GM12872 (cell line): Measurements from ENCODE around the gene PRSS35.

Source experiments
- CTCF ChIP-seq: IDR thresholded peaks from 3 replicates; pipeline ENCODE4 v1.5.1; 2011; ENCODE audit warnings: low read depth, mild to moderate bottlenecking, low read length, moderate library complexity; ENCODE audit not compliant: insufficient read depth

Gene PRSS35

DNA sequence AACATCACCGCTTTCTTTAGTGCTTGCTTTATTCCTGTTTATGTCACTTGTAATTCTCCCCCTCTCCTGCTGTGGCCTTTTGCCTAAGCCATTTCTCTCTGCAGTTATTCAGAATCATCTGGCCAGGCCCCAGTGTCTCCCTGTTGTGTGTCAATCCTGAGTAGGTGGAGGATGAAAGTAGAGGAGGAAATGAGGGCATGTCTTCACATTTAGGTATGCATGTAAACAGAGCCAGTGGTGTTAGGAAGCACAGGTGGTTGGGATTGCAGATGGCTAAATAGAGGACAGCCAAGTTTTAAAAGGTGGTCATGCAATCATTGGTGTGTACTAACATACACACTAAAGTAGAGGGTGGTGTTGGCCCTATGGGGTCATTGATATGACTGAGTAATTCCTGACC is 5.2 kb downstream of the PRSS35 start:
- no peak for TF ChIP-seq CTCF

DNA sequence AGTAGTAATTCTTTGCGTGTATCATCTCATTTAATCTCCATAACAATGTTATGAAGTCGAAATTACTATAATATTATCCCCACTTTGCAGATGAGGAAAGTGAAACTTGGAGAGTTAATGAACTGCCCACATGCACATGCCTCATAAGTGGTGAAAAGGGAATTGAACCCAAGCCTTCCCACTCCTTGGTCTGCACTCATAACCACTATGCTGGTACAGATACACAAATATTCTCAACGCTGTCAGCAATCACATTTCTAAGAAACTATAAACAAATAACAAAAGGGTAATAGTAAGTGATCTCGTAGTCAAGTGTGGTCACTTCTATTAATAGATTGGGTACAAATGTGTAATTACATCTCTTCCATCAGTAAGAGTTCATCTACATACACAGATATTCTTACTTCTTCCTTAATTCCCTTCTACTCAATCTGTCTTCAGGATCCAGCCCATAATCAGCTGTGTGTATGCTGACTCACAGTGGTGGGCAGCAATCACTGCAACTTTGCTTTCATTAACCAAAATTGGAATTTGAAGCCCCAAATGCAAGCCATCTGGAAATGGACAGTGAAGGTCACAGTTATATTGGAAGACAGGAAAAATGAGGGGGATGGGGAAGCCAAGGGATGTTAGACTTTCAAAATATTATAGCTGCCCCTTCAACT is 6.6 kb downstream of the PRSS35 start:
- TF ChIP-seq CTCF, result peak; percentile 8; the same call in 1 of the 3 replicates

GRCh38 chr6:83536034-83536646 is 23.8 kb downstream of the PRSS35 start:
- peak; percentile 77 for TF ChIP-seq CTCF

- TF ChIP-seq CTCF, result no peak
Observed at GRCh38 chr6:83536647-83537589, 24.6 kb downstream of the PRSS35 start.

DNA sequence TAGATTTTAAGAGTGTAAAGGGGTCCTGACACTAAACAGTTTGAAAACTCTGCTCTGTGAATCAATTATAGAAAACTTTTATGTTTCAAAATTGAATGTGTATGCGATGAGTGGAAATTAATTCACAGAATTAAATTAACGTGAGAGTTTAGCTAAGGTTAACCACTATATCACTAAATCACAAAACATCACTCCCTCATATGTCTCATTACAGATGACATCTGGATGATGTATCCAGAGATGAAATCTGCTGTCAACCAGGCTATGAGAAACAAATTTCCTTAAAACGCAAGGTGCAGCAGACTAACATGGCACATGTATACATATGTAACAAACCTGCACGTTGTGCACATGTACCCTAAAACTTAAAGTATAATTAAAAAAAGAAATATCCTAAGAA is 27.3 kb downstream of the PRSS35 start:
- no peak for TF ChIP-seq CTCF

DNA sequence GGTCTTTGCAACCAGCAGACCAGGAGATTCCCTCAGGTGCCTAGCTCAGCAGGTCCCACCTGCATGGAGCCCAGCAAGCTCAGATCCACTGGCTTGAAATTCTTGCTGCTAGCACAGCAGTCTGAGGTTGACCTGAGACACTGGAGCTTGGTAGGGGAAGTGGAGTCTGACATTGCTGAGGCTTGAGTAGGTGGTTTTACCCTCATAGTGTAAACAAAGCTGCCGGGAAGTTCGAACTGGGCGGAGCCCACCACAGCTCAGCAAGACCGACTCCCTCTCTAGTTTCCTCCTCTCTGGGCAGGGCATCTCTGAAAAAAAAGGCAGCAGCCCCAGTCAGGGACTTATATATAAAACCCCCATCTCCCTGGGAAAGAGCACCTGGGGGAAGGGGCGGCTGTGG is 34.3 kb downstream of the PRSS35 start:
- TF ChIP-seq CTCF, result no peak

DNA sequence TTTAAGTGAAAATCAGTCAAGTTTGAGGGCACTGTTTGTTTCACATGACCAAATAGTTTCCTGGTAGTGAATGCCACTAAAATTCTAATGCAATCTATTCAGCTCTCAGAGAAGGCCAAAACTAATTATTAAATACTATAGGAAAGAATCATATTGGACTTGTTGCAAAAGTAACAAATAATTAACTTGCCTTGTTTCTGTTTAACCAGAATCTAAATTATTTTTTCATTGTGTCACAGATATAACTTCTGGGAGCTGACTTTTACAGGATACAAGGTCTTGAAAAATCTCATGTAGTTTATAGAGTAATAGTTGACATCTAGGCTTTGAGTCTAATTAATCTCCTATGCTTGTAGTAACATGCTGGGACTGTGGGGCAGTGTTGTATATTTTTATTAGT is 44.5 kb downstream of the PRSS35 start:
- no peak for TF ChIP-seq CTCF
